ENCODE data around the gene GPR18. TPM values are rescaled to one million over a fixed set of nuclear protein-coding genes. Genes with fewer than 3 reads are reported as not detected.

GPR18 gene
- polyA plus RNA-seq, 1 donor: 0.28 TPM

DNA sequence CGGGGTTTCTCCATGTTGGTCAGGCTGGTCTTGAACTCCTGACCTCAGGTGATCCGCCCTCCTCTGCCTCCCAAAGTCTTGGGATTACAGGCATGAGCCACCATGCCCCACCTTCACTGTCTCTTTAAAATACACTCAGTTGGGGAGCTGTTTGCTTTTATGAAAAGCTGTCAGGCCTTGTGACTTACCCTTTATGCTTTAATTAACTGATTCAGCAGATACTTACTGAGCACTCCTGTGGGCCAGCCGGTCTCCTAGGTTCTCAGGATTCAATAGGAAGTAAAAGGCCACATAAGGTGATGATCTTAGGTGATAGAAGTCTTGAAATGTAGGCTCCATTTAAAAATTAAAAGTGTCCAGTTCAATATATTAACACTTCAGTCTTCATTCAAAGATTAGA, 50.0 kb downstream of the GPR18 start:
- no peak for DNase-seq

DNA sequence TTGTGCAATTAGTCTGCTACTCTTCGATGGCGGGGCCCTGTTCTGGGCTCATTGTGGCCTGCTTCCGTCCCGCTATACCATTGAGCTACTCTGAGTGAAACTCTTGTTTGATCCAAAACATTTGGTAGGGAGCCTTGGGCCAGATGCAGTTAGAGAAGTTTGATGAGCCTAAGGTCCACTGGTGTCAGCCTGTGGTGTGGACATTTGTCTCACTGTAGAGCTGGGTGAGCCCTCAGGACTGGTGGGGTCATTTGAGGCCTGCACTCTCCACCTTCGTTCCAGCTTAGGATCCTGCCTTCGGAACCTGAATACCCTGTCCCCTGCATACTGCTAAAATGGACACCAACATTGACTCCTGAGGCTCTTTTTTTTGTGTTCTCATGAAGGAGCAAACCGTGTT, 50.7 kb downstream of the GPR18 start:
- no peak for DNase-seq

DNA sequence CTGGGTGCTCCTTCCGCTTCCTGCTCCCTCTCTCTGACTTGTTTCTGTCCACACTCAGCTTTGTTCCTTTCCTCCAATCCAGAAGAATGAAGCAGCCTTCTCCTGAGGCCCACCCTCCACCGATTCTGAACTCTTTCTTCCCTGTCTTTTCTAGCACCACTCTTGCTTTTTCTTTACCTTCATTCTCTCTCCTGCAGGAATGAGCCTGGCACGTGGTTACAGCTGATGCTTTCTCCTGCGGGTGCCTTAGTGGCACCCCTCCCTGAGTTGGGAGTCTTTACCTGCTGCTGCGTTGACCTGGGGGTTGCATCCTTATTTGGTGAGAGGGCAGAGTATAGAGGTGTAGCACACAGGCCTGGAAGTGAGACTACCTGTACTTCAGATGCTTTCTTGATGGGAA, 51.3 kb downstream of the GPR18 start:
- no peak for DNase-seq

DNA sequence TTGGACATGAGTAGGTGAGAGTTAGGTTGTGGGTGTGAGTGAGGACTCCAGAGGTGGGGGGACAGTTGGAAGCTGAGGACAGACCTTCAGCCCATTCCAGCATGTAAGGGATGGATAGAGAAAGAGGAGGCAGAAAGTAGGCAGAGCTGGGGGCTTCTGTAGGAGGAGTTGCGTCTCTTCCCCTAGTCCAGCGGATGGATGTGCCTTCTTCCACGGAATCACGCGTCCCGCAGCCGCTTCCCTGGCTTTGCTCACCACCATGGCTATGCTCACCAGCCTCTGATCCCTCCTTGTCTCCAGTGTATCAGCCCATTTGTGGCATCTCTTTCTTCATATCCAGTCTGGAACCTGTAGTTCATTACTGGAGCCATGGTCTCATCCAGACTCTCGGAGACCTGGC, 52.0 kb downstream of the GPR18 start:
- DNase-seq: no peak

DNA sequence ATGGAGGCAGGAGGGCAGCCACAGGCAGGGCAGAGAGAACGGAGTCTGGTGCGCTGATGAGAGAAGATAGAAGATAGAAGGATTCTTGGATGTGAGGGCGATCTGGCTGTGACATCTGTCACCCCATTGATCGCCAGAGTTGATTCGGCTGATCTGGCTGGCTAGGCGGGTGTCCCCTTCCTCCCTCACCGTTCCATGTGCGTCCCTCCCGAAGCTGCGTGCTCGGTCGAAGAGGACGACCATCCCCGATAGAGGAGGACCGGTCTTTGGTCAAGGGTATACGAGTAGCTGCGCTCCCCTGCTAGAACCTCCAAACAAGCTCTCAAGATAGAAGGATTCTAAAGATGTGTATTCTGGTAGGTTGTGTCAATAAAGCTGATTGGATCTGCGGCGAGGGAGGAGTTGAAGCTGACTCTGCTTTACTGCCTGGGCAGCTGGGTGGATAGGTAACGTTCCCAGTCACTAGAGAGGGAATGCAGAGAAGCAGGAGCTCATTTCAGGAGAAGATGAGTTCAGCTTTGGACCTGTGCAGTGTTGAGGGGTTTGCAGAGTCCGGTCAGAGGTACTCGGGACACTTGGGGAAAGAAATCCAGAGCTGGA, 52.5 kb downstream of the GPR18 start:
- DNase-seq: no peak

Other genes starting within 250 kb of the GPR18 start
- gene UBAC2, start 57.5 kb downstream of the GPR18 start, polyA plus RNA-seq (ENCODE audit: insufficient read length): 93.5 TPM
- gene GPR183, start 49.0 kb upstream of the GPR18 start, polyA plus RNA-seq (ENCODE audit: insufficient read length): 2.3 TPM
- 220 TPM for gene TM9SF2, start 243.1 kb upstream of the GPR18 start, polyA plus RNA-seq (ENCODE audit: insufficient read length)

All from left kidney (tissue), 2 donors.